Vagina (tissue), 2 donors: ENCODE data around the gene SLC5A10. TPM values are rescaled to one million over a fixed set of nuclear protein-coding genes. Genes with fewer than 3 reads are reported as not detected.
"Not testable (repeated sequence)": the region's sequence is repeated elsewhere in the genome, so short reads cannot be mapped to it uniquely, and the experiment has no call there.

Source experiments
- DNase-seq, 2 donors: peaks; one replicate each; pipeline ENCODE4 v3.0.0-alpha.2; 2017; ENCODE audit errors: extremely low spot score in 2 of 2
- H3K27ac ChIP-seq: fragments of 200-600 bp; sonication (generic); one replicate; pipeline ENCODE4 v1.5.1; 2019
- H3K27me3 ChIP-seq: fragments of 200-600 bp; sonication (generic); one replicate; pipeline ENCODE4 v1.5.1; 2019
- H3K36me3 ChIP-seq, 2 donors: fragments of 200-600 bp; sonication (generic); one replicate each; pipeline ENCODE4 v1.5.1; 2017 to 2019
- H3K4me1 ChIP-seq: fragments of 200-600 bp; sonication (generic); one replicate; pipeline ENCODE4 v1.5.1; 2019
- H3K4me3 ChIP-seq, 2 donors: fragments of 200-600 bp; sonication (generic); 1 replicate in 1 of 2; 2 replicates in 1 of 2; pipeline ENCODE4 v1.5.1; 2016 to 2019
- H3K9me3 ChIP-seq: fragments of 200-600 bp; sonication (generic); one replicate; pipeline ENCODE4 v1.5.1; 2019
- CTCF ChIP-seq, 3 experiments: fragments of 450-650 bp in 2 of 3; fragments of 200-600 bp in 1 of 3; sonication (generic) in 1 of 3; IDR thresholded peaks; one replicate each; pipeline ENCODE4 v1.5.1; 2017 to 2019; ENCODE audit warnings: antibody characterized with exemption in 3 of 3, mild to moderate bottlenecking in 2 of 3, moderate library complexity in 2 of 3
- POLR2A ChIP-seq, 2 donors: fragments of 450-650 bp; IDR thresholded peaks; one replicate each; pipeline ENCODE4 v1.6.1; 2017; ENCODE audit warnings: antibody characterized with exemption in 2 of 2, mild to moderate bottlenecking in 2 of 2, moderate library complexity in 2 of 2
- POLR2AphosphoS5 ChIP-seq, 2 donors: sonication (generic); formaldehyde crosslinking; IDR thresholded peaks; one replicate each; pipeline ENCODE4 v1.9.0; 2017; ENCODE audit warnings: antibody characterized with exemption in 2 of 2, mild to moderate bottlenecking in 2 of 2, low read depth in 1 of 2; ENCODE audit not compliant: insufficient read depth in 1 of 2
- intact Hi-C: fragments of 100-400 bp; cut with DNase I; formaldehyde crosslinking; loops from one replicate; pipeline ENCODE4 v1.15.1; 2023
- total RNA-seq: library from RNA; depleted of rRNA; stranded (reverse); fragments of >200 nt; gene quantifications from one replicate; pipeline ENCODE4 v1.2.3, GENCODE V29; 2016

The SLC5A10 gene
- total RNA-seq, 1 donor from 2014 or later = not detected

- Histone ChIP-seq H3K4me3 (no peak overlapping the region), H3K4me1 (no peaks in the 10 kb centered on the region), H3K27me3 (no peaks in the 10 kb centered on the region), H3K27ac (no peak overlapping the region), H3K9me3 (no peaks in the 10 kb centered on the region), H3K36me3 (no peaks in the 10 kb centered on the region)
- TF ChIP-seq CTCF (IDR thresholded peaks at IDR 0.05) (no peak), POLR2AphosphoS5 (IDR thresholded peaks at IDR 0.05; ENCODE audit: insufficient read depth in 1 of 2, low read depth in 1 of 2) (no peak), POLR2A (IDR thresholded peaks at IDR 0.05) (no peak)
- intact Hi-C loops = no loop called here
- DNase-seq = no peak
Observed at GRCh38 chr17:19022747-19023146, 70.8 kb downstream of the SLC5A10 start.

GRCh38 chr17:19023209-19023999, 71.4 kb downstream of the SLC5A10 start:
- Histone ChIP-seq H3K27me3 (no peaks in the 10 kb centered on the region), H3K36me3 (no peaks in the 10 kb centered on the region), H3K27ac (no peak overlapping the region), H3K4me1 (no peaks in the 10 kb centered on the region), H3K4me3 (no peak overlapping the region), H3K9me3 (no peaks in the 10 kb centered on the region)
- intact Hi-C loops = no loop called here
- DNase-seq = no peak
- no peak for TF ChIP-seq CTCF (IDR thresholded peaks at IDR 0.05)
- TF ChIP-seq POLR2AphosphoS5 (IDR thresholded peaks at IDR 0.05; ENCODE audit: insufficient read depth in 1 of 2, low read depth in 1 of 2) = no peak
- TF ChIP-seq POLR2A (IDR thresholded peaks at IDR 0.05) = no peak

- no peak overlapping the region for H3K4me3 ChIP-seq
- no peak overlapping the region for H3K27ac ChIP-seq
- H3K36me3 ChIP-seq = no peaks in the 10 kb centered on the region
- no peaks in the 10 kb centered on the region for H3K4me1 ChIP-seq
- no peaks in the 10 kb centered on the region for H3K9me3 ChIP-seq
- DNase-seq = no peak
- no peak for TF ChIP-seq POLR2A (IDR thresholded peaks at IDR 0.05)
- TF ChIP-seq CTCF (IDR thresholded peaks at IDR 0.05) = no peak
- no peak for TF ChIP-seq POLR2AphosphoS5 (IDR thresholded peaks at IDR 0.05; ENCODE audit: insufficient read depth in 1 of 2, low read depth in 1 of 2)
- intact Hi-C loops = no loop called here
- no peaks in the 10 kb centered on the region for H3K27me3 ChIP-seq
Observed at GRCh38 chr17:19024101-19025078, 72.4 kb downstream of the SLC5A10 start.

- intact Hi-C loops, DNase-seq: not testable (repeated sequence)
Observed at GRCh38 chr17:19028671-19029070, 76.7 kb downstream of the SLC5A10 start.

GRCh38 chr17:19029740-19030139, 77.8 kb downstream of the SLC5A10 start:
- H3K36me3 ChIP-seq, H3K27me3 ChIP-seq, DNase-seq, H3K9me3 ChIP-seq, H3K4me3 ChIP-seq, intact Hi-C loops, H3K4me1 ChIP-seq, H3K27ac ChIP-seq: not testable (repeated sequence)

More at GRCh38 chr17:19028671-19029070, 76.7 kb downstream of the SLC5A10 start:
- not testable (repeated sequence) for H3K9me3 ChIP-seq, H3K36me3 ChIP-seq, H3K4me3 ChIP-seq, H3K27me3 ChIP-seq, H3K4me1 ChIP-seq, H3K27ac ChIP-seq

- DNase-seq, intact Hi-C loops, H3K27ac ChIP-seq, H3K4me3 ChIP-seq, H3K36me3 ChIP-seq, H3K9me3 ChIP-seq, H3K4me1 ChIP-seq, H3K27me3 ChIP-seq: not testable (repeated sequence)
Observed at GRCh38 chr17:19030771-19031449, 78.9 kb downstream of the SLC5A10 start.

GRCh38 chr17:19031729-19032128, 79.8 kb downstream of the SLC5A10 start:
- H3K36me3 ChIP-seq, H3K27me3 ChIP-seq, H3K4me1 ChIP-seq, H3K4me3 ChIP-seq, intact Hi-C loops, H3K9me3 ChIP-seq, H3K27ac ChIP-seq, DNase-seq: not testable (repeated sequence)

GRCh38 chr17:19032377-19032988, 80.5 kb downstream of the SLC5A10 start:
- intact Hi-C loops, H3K27me3 ChIP-seq, H3K9me3 ChIP-seq, H3K27ac ChIP-seq, DNase-seq, H3K4me3 ChIP-seq, H3K4me1 ChIP-seq, H3K36me3 ChIP-seq: not testable (repeated sequence)

GRCh38 chr17:19036186-19036585, 84.2 kb downstream of the SLC5A10 start:
- H3K27ac ChIP-seq, H3K36me3 ChIP-seq, H3K4me3 ChIP-seq, DNase-seq, H3K9me3 ChIP-seq, H3K27me3 ChIP-seq, H3K4me1 ChIP-seq, intact Hi-C loops: not testable (repeated sequence)
